Mesendoderm (in vitro differentiated cells): ENCODE data around the gene CLCN6.

Source experiments
- DNase-seq: peaks from one replicate; pipeline ENCODE4 v3.0.0; 2013
- H2AK5ac ChIP-seq: 2 replicates; pipeline ENCODE4 v1.6.1; 2013; ENCODE audit warnings: low read length, inconsistent platforms
- H2BK120ac ChIP-seq: 2 replicates; pipeline ENCODE4 v1.6.1; 2013; ENCODE audit warnings: low read depth, mild to moderate bottlenecking, low read length, moderate library complexity, mixed read lengths
- H2BK15ac ChIP-seq: replicated peaks from 2 replicates; pipeline ENCODE4 v1.6.1; 2013; ENCODE audit warnings: low read depth, mild to moderate bottlenecking, moderate library complexity
- H2BK5ac ChIP-seq: 2 replicates; pipeline ENCODE4 v1.6.1; 2013; ENCODE audit warnings: low read length, inconsistent platforms
- H3K18ac ChIP-seq: 2 replicates; pipeline ENCODE4 v1.6.1; 2013; ENCODE audit warnings: mild to moderate bottlenecking, low read length, mixed read lengths
- H3K23ac ChIP-seq: one replicate; pipeline ENCODE4 v1.6.1; 2013; ENCODE audit warnings: low read length
- H3K27ac ChIP-seq: 2 replicates; pipeline ENCODE4 v1.5.1; 2013; ENCODE audit warnings: low read depth, mild to moderate bottlenecking, inconsistent platforms, low read length, moderate library complexity
- H3K27me3 ChIP-seq: 2 replicates; pipeline ENCODE4 v1.6.1; 2013; ENCODE audit warnings: low read length, control low read depth, mild to moderate bottlenecking, inconsistent platforms; ENCODE audit not compliant: insufficient read depth, poor library complexity
- H3K36me3 ChIP-seq: 2 replicates; pipeline ENCODE4 v1.6.1; 2013; ENCODE audit warnings: low read length, inconsistent platforms; ENCODE audit not compliant: control insufficient read depth, insufficient read depth
- H3K4ac ChIP-seq: one replicate; pipeline ENCODE4 v1.6.1; 2013; ENCODE audit warnings: low read depth, mild to moderate bottlenecking, low read length, moderate library complexity
- H3K4me1 ChIP-seq: 2 replicates; pipeline ENCODE4 v1.6.1; 2013; ENCODE audit warnings: low read depth, low read length, inconsistent platforms; ENCODE audit not compliant: control insufficient read depth
- H3K4me2 ChIP-seq: 2 replicates; pipeline ENCODE4 v1.6.1; 2013; ENCODE audit warnings: low read length
- H3K4me3 ChIP-seq: 2 replicates; pipeline ENCODE4 v1.5.1; 2013; ENCODE audit warnings: mild to moderate bottlenecking, low read length
- H3K56ac ChIP-seq: one replicate; pipeline ENCODE4 v1.6.1; 2013; ENCODE audit warnings: low read length
- H3K79me1 ChIP-seq: 2 replicates; pipeline ENCODE4 v1.6.1; 2013; ENCODE audit warnings: low read length, inconsistent platforms
- H3K79me2 ChIP-seq: 2 replicates; pipeline ENCODE4 v1.6.1; 2013; ENCODE audit warnings: mild to moderate bottlenecking, low read length; ENCODE audit not compliant: control insufficient read depth, insufficient read depth
- H3K9ac ChIP-seq: 2 replicates; pipeline ENCODE4 v1.6.1; 2013; ENCODE audit warnings: low read length, inconsistent platforms
- H4K5ac ChIP-seq: one replicate; pipeline ENCODE4 v1.6.1; 2013; ENCODE audit warnings: low read length
- H4K8ac ChIP-seq: one replicate; pipeline ENCODE4 v1.6.1; 2013; ENCODE audit warnings: low read depth, mild to moderate bottlenecking, control low read depth, low read length, moderate library complexity
- WGBS: extraction: QIAGEN DNeasy Blood & Tissue Kit; methylation state at CpG from one replicate; pipeline ENCODE4 v1.1.7; 2013; ENCODE audit warnings: low lambda C conversion rate, missing lambda C conversion rate; ENCODE audit not compliant: insufficient coverage; ENCODE audit errors: extremely low coverage; 5-methylcytosine and 5-hydroxymethylcytosine counted together

The CLCN6 gene

GRCh38 chr1:11786168-11786567, 19.8 kb upstream of the CLCN6 start:
- no peak overlapping the region for H3K56ac ChIP-seq
- whole genome bisulfite sequencing, result no CpG with 5 or more reads among the region's 5 CpGs
- peaks cover 13% of the 10 kb centered on the region for H3K4me1 ChIP-seq
- no peaks in the 10 kb centered on the region for H3K79me1 ChIP-seq
- H2BK15ac ChIP-seq, result no peak overlapping the region
- H3K23ac ChIP-seq, result no peak overlapping the region
- no peak for DNase-seq
- no peaks in the 10 kb centered on the region for H3K27me3 ChIP-seq
- H4K8ac ChIP-seq, result no peak overlapping the region
- H2BK5ac ChIP-seq, result no peak overlapping the region
- no peak overlapping the region for H3K18ac ChIP-seq
- H3K4me3 ChIP-seq, result no peak overlapping the region
- H3K9ac ChIP-seq, result no peak overlapping the region
- H3K4me2 ChIP-seq, result no peak overlapping the region
- no peak overlapping the region for H2BK120ac ChIP-seq
- H3K79me2 ChIP-seq, result no peaks in the 10 kb centered on the region
- H4K5ac ChIP-seq, result no peak overlapping the region
- H3K4ac ChIP-seq, result no peak overlapping the region
- no peak overlapping the region for H2AK5ac ChIP-seq
- H3K36me3 ChIP-seq, result no peaks in the 10 kb centered on the region
- no peak overlapping the region for H3K27ac ChIP-seq

GRCh38 chr1:11787251-11787803, 18.7 kb upstream of the CLCN6 start:
- Histone ChIP-seq H4K5ac (no peak overlapping the region), H3K4me2 (peak overlapping the region; percentile 46), H2BK15ac (no peak overlapping the region), H3K27ac (peak overlapping the region; percentile 37), H3K4ac (peak overlapping the region; percentile 26), H3K56ac (peak overlapping the region; percentile 87), H3K36me3 (no peaks in the 10 kb centered on the region), H3K79me1 (no peaks in the 10 kb centered on the region), H2BK120ac (no peak overlapping the region), H3K9ac (peak overlapping the region; percentile 67), H3K79me2 (no peaks in the 10 kb centered on the region), H3K4me1 (peaks cover 13% of the 10 kb centered on the region), H2AK5ac (no peak overlapping the region), H3K18ac (peak overlapping the region; percentile 26), H3K23ac (no peak overlapping the region), H3K27me3 (no peaks in the 10 kb centered on the region), H2BK5ac (peak overlapping the region; percentile 61), H4K8ac (no peak overlapping the region), H3K4me3 (no peak overlapping the region)
- DNase-seq, result peak; percentile 91
- no CpG with 5 or more reads among the region's 16 CpGs for WGBS

- Histone ChIP-seq H3K4ac (no peak overlapping the region), H3K4me3 (no peak overlapping the region), H3K9ac (peak overlapping the region; percentile 67), H3K79me2 (no peaks in the 10 kb centered on the region), H2AK5ac (peak overlapping the region; percentile 87), H3K79me1 (no peaks in the 10 kb centered on the region), H3K27me3 (no peaks in the 10 kb centered on the region), H3K36me3 (no peaks in the 10 kb centered on the region), H3K4me1 (peaks cover 13% of the 10 kb centered on the region), H3K23ac (no peak overlapping the region), H2BK120ac (no peak overlapping the region), H2BK5ac (peak overlapping the region; percentile 80), H4K8ac (no peak overlapping the region), H2BK15ac (no peak overlapping the region), H3K56ac (peak overlapping the region; percentile 87), H3K18ac (no peak overlapping the region), H3K4me2 (no peak overlapping the region), H4K5ac (no peak overlapping the region), H3K27ac (peak overlapping the region; percentile 4)
- WGBS, result no CpG with 5 or more reads among the region's 14 CpGs
- DNase-seq, result peak; percentile 25
Observed at GRCh38 chr1:11787804-11788436, 18.1 kb upstream of the CLCN6 start.

GRCh38 chr1:11788549-11789053, 17.4 kb upstream of the CLCN6 start:
- no peak overlapping the region for H3K23ac ChIP-seq
- no peak overlapping the region for H3K9ac ChIP-seq
- no peak overlapping the region for H3K18ac ChIP-seq
- H3K56ac ChIP-seq, result no peak overlapping the region
- H2BK5ac ChIP-seq, result no peak overlapping the region
- no CpG with 5 or more reads among the region's 14 CpGs for WGBS
- no peak overlapping the region for H2BK15ac ChIP-seq
- H3K27me3 ChIP-seq, result no peaks in the 10 kb centered on the region
- H3K36me3 ChIP-seq, result no peaks in the 10 kb centered on the region
- H3K4me3 ChIP-seq, result no peak overlapping the region
- H3K79me1 ChIP-seq, result no peaks in the 10 kb centered on the region
- H3K4ac ChIP-seq, result no peak overlapping the region
- H3K4me1 ChIP-seq, result peaks cover 13% of the 10 kb centered on the region
- H3K79me2 ChIP-seq, result no peaks in the 10 kb centered on the region
- no peak for DNase-seq
- H2BK120ac ChIP-seq, result no peak overlapping the region
- H4K5ac ChIP-seq, result no peak overlapping the region
- H3K27ac ChIP-seq, result no peak overlapping the region
- no peak overlapping the region for H4K8ac ChIP-seq
- H2AK5ac ChIP-seq, result no peak overlapping the region
- no peak overlapping the region for H3K4me2 ChIP-seq

GRCh38 chr1:11789126-11790067, 16.6 kb upstream of the CLCN6 start:
- H4K5ac ChIP-seq, result no peak overlapping the region
- no peaks in the 10 kb centered on the region for H3K79me2 ChIP-seq
- no peak overlapping the region for H3K4ac ChIP-seq
- H3K4me1 ChIP-seq, result peaks cover 13% of the 10 kb centered on the region
- H3K23ac ChIP-seq, result no peak overlapping the region
- no peaks in the 10 kb centered on the region for H3K36me3 ChIP-seq
- no CpG with 5 or more reads among the region's 13 CpGs for WGBS
- DNase-seq, result no peak
- no peak overlapping the region for H2BK15ac ChIP-seq
- no peak overlapping the region for H3K27ac ChIP-seq
- no peak overlapping the region for H3K4me3 ChIP-seq
- H3K18ac ChIP-seq, result no peak overlapping the region
- no peaks in the 10 kb centered on the region for H3K79me1 ChIP-seq
- no peak overlapping the region for H3K4me2 ChIP-seq
- H4K8ac ChIP-seq, result no peak overlapping the region
- H2BK120ac ChIP-seq, result no peak overlapping the region
- no peak overlapping the region for H2BK5ac ChIP-seq
- no peaks in the 10 kb centered on the region for H3K27me3 ChIP-seq
- H3K9ac ChIP-seq, result no peak overlapping the region
- no peak overlapping the region for H2AK5ac ChIP-seq
- H3K56ac ChIP-seq, result no peak overlapping the region
